Stomach (tissue), 9 donors: Measurements from ENCODE around the gene CFAP77. TPM values are rescaled to one million over a fixed set of nuclear protein-coding genes. Genes with fewer than 3 reads are reported as not detected.

Experiments used
- DNase-seq, 2 donors: peaks; one replicate each; pipeline versions ENCODE4 v3.0.0 to v3.0.0-alpha.2; 2013 to 2019
- H3K27ac ChIP-seq, 5 donors: fragments of 200-600 bp in 4 of 5; sonication (generic) in 4 of 5; one replicate each; pipeline ENCODE4 v1.5.1; 2013 to 2019; ENCODE audit warnings: mild to moderate bottlenecking in 1 of 5, moderate library complexity in 1 of 5
- H3K27me3 ChIP-seq, 3 donors: fragments of 200-600 bp; sonication (generic); one replicate each; pipeline ENCODE4 v1.5.1; 2017 to 2019; ENCODE audit warnings: mixed run types in 1 of 3
- H3K36me3 ChIP-seq, 4 donors: fragments of 200-600 bp; sonication (generic); 1 replicate in 3 of 4; 2 replicates in 1 of 4; pipeline ENCODE4 v1.5.1; 2016 to 2019
- H3K4me1 ChIP-seq, 4 donors: fragments of 200-600 bp; sonication (generic); one replicate each; pipeline ENCODE4 v1.5.1; 2016 to 2019
- H3K4me3 ChIP-seq, 4 donors: fragments of 200-600 bp; sonication (generic) in 3 of 4; one replicate each; pipeline ENCODE4 v1.5.1; 2016 to 2019; ENCODE audit warnings: mild to moderate bottlenecking in 1 of 4
- H3K9me3 ChIP-seq, 4 donors: fragments of 200-600 bp; sonication (generic); one replicate each; pipeline ENCODE4 v1.5.1; 2016 to 2019
- CTCF ChIP-seq, 7 experiments: fragments of 450-650 bp in 4 of 7; fragments of 200-600 bp in 3 of 7; sonication (generic) in 3 of 7; IDR thresholded peaks; one replicate each; pipeline ENCODE4 v1.5.1; 2016 to 2019; ENCODE audit warnings: antibody characterized with exemption in 7 of 7, control low read depth in 2 of 7, mild to moderate bottlenecking in 1 of 7
- EP300 ChIP-seq: sonication (generic); formaldehyde crosslinking; IDR thresholded peaks from one replicate; pipeline ENCODE4 v1.6.1; 2017; ENCODE audit warnings: antibody characterized with exemption
- POLR2A ChIP-seq, 4 donors: fragments of 450-650 bp; IDR thresholded peaks; one replicate each; pipeline ENCODE4 v1.6.1; 2016; ENCODE audit warnings: antibody characterized with exemption in 4 of 4, control low read depth in 2 of 4, mild to moderate bottlenecking in 1 of 4, moderate library complexity in 1 of 4
- POLR2AphosphoS5 ChIP-seq, 3 donors: sonication (generic); formaldehyde crosslinking; IDR thresholded peaks; one replicate each; pipeline ENCODE4 v1.6.1; 2016; ENCODE audit warnings: antibody characterized with exemption in 3 of 3
- WGBS, 5 donors: extraction: QIAGEN DNeasy Blood & Tissue Kit in 3 of 5; methylation state at CpG; one replicate each; pipeline versions ENCODE4 v1.1.5 to v1.1.7; 2013 to 2018; 5-methylcytosine and 5-hydroxymethylcytosine counted together
- intact Hi-C: fragments of 100-400 bp; cut with DNase I; formaldehyde crosslinking; loops from one replicate; pipeline ENCODE4 v1.15.1; 2023; ENCODE audit warnings: low total_unique reads
- polyA plus RNA-seq, 3 donors: library from polyadenylated mRNA; stranded (reverse); fragments of 200-250 nt; gene quantifications; one replicate each; pipeline ENCODE4 v1.2.3, GENCODE V29; 2013
- total RNA-seq, 5 donors: library from RNA; depleted of rRNA; stranded (reverse); fragments of >200 nt; gene quantifications; one replicate each; pipeline versions ENCODE4 v1.1.0 to v1.2.3, GENCODE V29; 2014 to 2016
- donor health status: healthy with polysubstance abuse.
- donor health status: Bipolar disorder and iron deficiency.
- donor health status: healthy.

CFAP77 gene
- total and polyA plus RNA-seq, 8 donors = not detected

GRCh38 chr9:132545578-132545977 is 135.6 kb downstream of the CFAP77 start:
- no peak overlapping the region for H3K27ac ChIP-seq
- TF ChIP-seq POLR2A (IDR thresholded peaks at IDR 0.05) = no peak
- TF ChIP-seq POLR2AphosphoS5 (IDR thresholded peaks at IDR 0.05) = no peak
- no peak for TF ChIP-seq EP300
- TF ChIP-seq CTCF (IDR thresholded peaks at IDR 0.05) = no peak
- no peaks in the 10 kb centered on the region for H3K9me3 ChIP-seq
- H3K36me3 ChIP-seq = no peaks in the 10 kb centered on the region
- H3K27me3 ChIP-seq = peaks cover 0 to 49% (median 19%) of the 10 kb centered on the region in 3 donors
- no peak for DNase-seq
- WGBS, 5 donors = 69 to 85% (median 81%) methylated on average over 9 of the region's 9 CpGs
- H3K4me1 ChIP-seq = peaks cover 0 to 12% (median 10%) of the 10 kb centered on the region in 4 donors
- no peak overlapping the region for H3K4me3 ChIP-seq
- intact Hi-C loops = no loop called here

GRCh38 chr9:132546148-132547051 is 136.4 kb downstream of the CFAP77 start:
- H3K9me3 ChIP-seq = no peaks in the 10 kb centered on the region
- peak overlapping the region; percentile 6 to 22 (median 12) for H3K4me3 ChIP-seq
- H3K4me1 ChIP-seq = peaks cover 0 to 12% (median 10%) of the 10 kb centered on the region in 4 donors
- DNase-seq = peak in 1 of 2 donors; percentile 92
- TF ChIP-seq POLR2A (IDR thresholded peaks at IDR 0.05) (no peak), CTCF (IDR thresholded peaks at IDR 0.05) (peak in 2 of 7 experiments; percentile 6 to 25)
- 2 to 7% (median 3%) methylated on average over 17 to 27 of the region's 27 CpGs for WGBS, 5 donors
- intact Hi-C loops = no loop called here
- H3K27ac ChIP-seq = no peak overlapping the region
- no peaks in the 10 kb centered on the region for H3K36me3 ChIP-seq
- peaks cover 0 to 49% (median 19%) of the 10 kb centered on the region in 3 donors for H3K27me3 ChIP-seq

GRCh38 chr9:132547052-132547431 is 137.0 kb downstream of the CFAP77 start:
- DNase-seq = no peak
- Histone ChIP-seq H3K27me3 (peaks cover 0 to 47% (median 21%) of the 10 kb centered on the region in 3 donors), H3K36me3 (no peaks in the 10 kb centered on the region), H3K27ac (no peak overlapping the region), H3K9me3 (no peaks in the 10 kb centered on the region), H3K4me3 (no peak overlapping the region), H3K4me1 (peaks cover 0 to 12% (median 10%) of the 10 kb centered on the region in 4 donors)
- 60 to 77% (median 70%) methylated on average over 6 to 7 of the region's 7 CpGs for WGBS, 5 donors
- intact Hi-C loops = no loop called here
- TF ChIP-seq POLR2AphosphoS5 (IDR thresholded peaks at IDR 0.05) = no peak
- no peak for TF ChIP-seq CTCF (IDR thresholded peaks at IDR 0.05)
- no peak for TF ChIP-seq POLR2A (IDR thresholded peaks at IDR 0.05)
- TF ChIP-seq EP300 = no peak

GRCh38 chr9:132547436-132547835 is 137.4 kb downstream of the CFAP77 start:
- peaks cover 0 to 12% (median 10%) of the 10 kb centered on the region in 4 donors for H3K4me1 ChIP-seq
- DNase-seq = no peak
- TF ChIP-seq CTCF (IDR thresholded peaks at IDR 0.05) (no peak), POLR2A (IDR thresholded peaks at IDR 0.05) (no peak), POLR2AphosphoS5 (IDR thresholded peaks at IDR 0.05) (no peak), EP300 (no peak)
- H3K27ac ChIP-seq = no peak overlapping the region
- H3K36me3 ChIP-seq = no peaks in the 10 kb centered on the region
- no peak overlapping the region for H3K4me3 ChIP-seq
- WGBS, 5 donors = 80 to 90% (median 84%) methylated on average over 9 to 13 of the region's 13 CpGs
- intact Hi-C loops = no loop called here
- no peaks in the 10 kb centered on the region for H3K9me3 ChIP-seq
- H3K27me3 ChIP-seq = peaks cover 0 to 43% (median 22%) of the 10 kb centered on the region in 3 donors
